K562 (cell line): ENCODE measurements around the gene DSCAM. TPM values are rescaled to one million over a fixed set of nuclear protein-coding genes. Genes with fewer than 3 reads are reported as not detected.

Experiments used
- ATAC-seq: fragments of 200-7000 bp; cut with Tn5 transposase; 3 replicates; pipeline ENCODE4 v1.9.1; 2020; ENCODE audit warnings: moderate library complexity
- BruUV-seq: library from RNA; stranded (reverse); fragments of 400-500 nt; replicated peaks from 2 replicates; lab custom pipeline; 2021; lab: Mats Ljungman, UMichigan
- CTCF ChIA-PET: fragments of 300-600 bp; formaldehyde crosslinking; extraction: SDS; loops from one replicate; lab custom pipeline; 2021; ENCODE audit warnings: low intra/inter-chr PET ratio; lab: Yijun Ruan, JAX
- POLR2A ChIA-PET: fragments of 300-600, 350-650 bp; sonication (Branson Sonifier 250); formaldehyde crosslinking; extraction: SDS; loops from one replicate; lab custom pipeline; 2021; ENCODE audit warnings: antibody characterized with exemption, inconsistent platforms; lab: Yijun Ruan, JAX
- DNase-seq, 4 experiments: peaks; one replicate each; pipeline versions ENCODE4 v3.0.0 to v3.0.0-alpha.2; 2011 to 2018; ENCODE audit warnings: low spot score in 3 of 4, mixed read lengths in 3 of 4; ENCODE audit errors: extremely low read depth in 1 of 4
- FAIRE-seq: peaks from 2 replicates; lab custom pipeline; 2011; peaks lifted over from hg19 to GRCh38; lab: Jason Lieb, UNC
- H2AFZ ChIP-seq: 2 replicates; pipeline ENCODE4 v1.6.0; 2011; ENCODE audit warnings: low read depth, low read length, control low read depth, inconsistent platforms
- H3K27ac ChIP-seq: fragments of 200-600 bp; 3 replicates; pipeline ENCODE4 v1.8.0; 2011; ENCODE audit warnings: low read depth, mild to moderate bottlenecking, control low read depth, inconsistent platforms, low read length, moderate library complexity, mixed read lengths; ENCODE audit errors: extremely low read depth
- H3K27me3 ChIP-seq, 2 experiments: fragments of 300-600 bp in 1 of 2; 2 replicates in 1 of 2; 3 replicates in 1 of 2; pipeline versions ENCODE4 v1.6.0 to v1.8.0; 2011; ENCODE audit warnings: inconsistent platforms in 2 of 2, low read length in 2 of 2, mild to moderate bottlenecking in 1 of 2, mixed read lengths in 1 of 2, moderate library complexity in 1 of 2; ENCODE audit not compliant: control insufficient read depth in 2 of 2, insufficient read depth in 2 of 2
- H3K36me3 ChIP-seq: fragments of 300-600 bp; 3 replicates; pipeline ENCODE4 v1.8.0; 2011; ENCODE audit warnings: mild to moderate bottlenecking, low read length, inconsistent platforms; ENCODE audit not compliant: control insufficient read depth, insufficient read depth
- H3K4me1 ChIP-seq, 2 experiments: fragments of 200-600 bp in 1 of 2; replicated peaks in 1 of 2; 2 replicates in 1 of 2; 3 replicates in 1 of 2; pipeline versions ENCODE4 v1.5.1 to v1.8.0; 2011; ENCODE audit warnings: inconsistent platforms in 2 of 2, low read length in 2 of 2, mild to moderate bottlenecking in 1 of 2, mixed read lengths in 1 of 2, moderate library complexity in 1 of 2; ENCODE audit not compliant: control insufficient read depth in 2 of 2, insufficient read depth in 2 of 2
- H3K4me2 ChIP-seq: 2 replicates; pipeline ENCODE4 v1.6.1; 2011; ENCODE audit warnings: low read length, control low read depth, inconsistent platforms, mixed read lengths; ENCODE audit not compliant: insufficient read depth
- H3K4me3 ChIP-seq: fragments of 200-600 bp; sonication (generic), shearing (Covaris generic); 2 replicates; pipeline ENCODE4 v1.5.1; 2016; ENCODE audit warnings: control low read depth, inconsistent platforms
- H3K79me2 ChIP-seq: fragments of 200-600 bp; 3 replicates; pipeline ENCODE4 v1.8.0; 2011; ENCODE audit warnings: low read length, inconsistent platforms; ENCODE audit not compliant: control insufficient read depth, insufficient read depth
- H3K9ac ChIP-seq, 2 experiments: 2 replicates each; pipeline versions ENCODE4 v1.6.0 to v1.6.1; 2011; ENCODE audit warnings: low read depth in 2 of 2, low read length in 2 of 2, control low read depth in 1 of 2, inconsistent platforms in 1 of 2, mild to moderate bottlenecking in 1 of 2, mixed read lengths in 1 of 2; ENCODE audit not compliant: insufficient read depth in 1 of 2
- H3K9me1 ChIP-seq: one replicate; pipeline ENCODE4 v1.6.0; 2011; ENCODE audit warnings: inconsistent platforms, mild to moderate bottlenecking, low read length, moderate library complexity; ENCODE audit not compliant: control insufficient read depth, insufficient read depth
- H3K9me3 ChIP-seq: replicated peaks from 2 replicates; pipeline ENCODE4 v1.5.1; 2011; ENCODE audit warnings: low read depth, low read length, inconsistent platforms; ENCODE audit not compliant: control insufficient read depth, insufficient read depth
- H4K20me1 ChIP-seq: replicated peaks from 2 replicates; pipeline ENCODE4 v1.6.1; 2011; ENCODE audit warnings: low read length, inconsistent platforms, mixed read lengths; ENCODE audit not compliant: control insufficient read depth, insufficient read depth
- EP400 ChIP-seq: fragments of 450-650 bp; IDR thresholded peaks from 2 replicates; pipeline ENCODE4 v1.6.1; 2017; ENCODE audit warnings: antibody characterized with exemption, mild to moderate bottlenecking, moderate library complexity
- FOXM1 ChIP-seq, 2 experiments: fragments of 450-650 bp in 1 of 2; sonication (generic) in 1 of 2; formaldehyde crosslinking in 1 of 2; IDR thresholded peaks; 2 replicates each; pipeline versions ENCODE4 v1.6.1 to v1.9.0; 2017 to 2022; ENCODE audit warnings: low read depth in 2 of 2, mild to moderate bottlenecking in 2 of 2, missing genetic modification reagents in 1 of 2, moderate library complexity in 1 of 2
- HNRNPK ChIP-seq: fragments of 200-400 bp; formaldehyde crosslinking; IDR thresholded peaks from one replicate; pipeline ENCODE4 v1.6.1; 2018; ENCODE audit warnings: mild to moderate bottlenecking, low read depth, low read length; ENCODE audit not compliant: poor library complexity, severe bottlenecking
- KAT7 ChIP-seq: sonication (generic); formaldehyde crosslinking; IDR thresholded peaks from 2 replicates; pipeline ENCODE4 v1.8.0; 2022; ENCODE audit warnings: missing genetic modification reagents, mild to moderate bottlenecking, borderline replicate concordance
- NELFE ChIP-seq: IDR thresholded peaks from 2 replicates; pipeline ENCODE4 v1.6.1; 2011; ENCODE audit warnings: mild to moderate bottlenecking; ENCODE audit not compliant: insufficient read depth, insufficient read length
- NR2C2 ChIP-seq, 2 experiments: fragments of 200-800 bp in 1 of 2; sonication (Bioruptor generic) in 1 of 2; sonication (generic) in 1 of 2; formaldehyde crosslinking in 1 of 2; IDR thresholded peaks; 2 replicates each; pipeline versions ENCODE4 v1.6.1 to v1.8.0; 2016 to 2022; ENCODE audit warnings: mild to moderate bottlenecking in 1 of 2, missing compliant biosample characterization in 1 of 2, missing genetic modification characterization in 1 of 2, missing genetic modification reagents in 1 of 2
- TCF3 ChIP-seq: sonication (generic); formaldehyde crosslinking; IDR thresholded peaks from 2 replicates; pipeline ENCODE4 v1.4.0; 2020; ENCODE audit warnings: mild to moderate bottlenecking, missing genetic modification reagents
- ZNF165 ChIP-seq: fragments of 250-450 bp; sonication (Bioruptor Pico); IDR thresholded peaks from 2 replicates; pipeline ENCODE4 v1.4.0; 2020; ENCODE audit warnings: borderline replicate concordance
- ZNF444 ChIP-seq: fragments of 250-450 bp; sonication (Bioruptor Pico); IDR thresholded peaks from 2 replicates; pipeline ENCODE4 v1.4.0; 2020; ENCODE audit warnings: mild to moderate bottlenecking, moderate library complexity
- ZNF778 ChIP-seq: fragments of 450-650 bp; formaldehyde crosslinking; IDR thresholded peaks from 2 replicates; pipeline ENCODE4 v1.4.0; 2020; ENCODE audit warnings: mild to moderate bottlenecking, moderate library complexity
- ZNF830 ChIP-seq: fragments of 250-450 bp; sonication (Bioruptor Pico); IDR thresholded peaks from 2 replicates; pipeline ENCODE4 v1.5.0; 2021; ENCODE audit warnings: mild to moderate bottlenecking
- in situ Hi-C: fragments of 300-500 bp; cut with MboI; formaldehyde crosslinking; loops from 4 replicates; pipeline ENCODE4 v1.15.0; 2018; ENCODE audit warnings: inconsistent platforms, mixed read lengths
- intact Hi-C: fragments of 100-400 bp; cut with micrococcal nuclease; formaldehyde crosslinking; loops from 2 replicates; pipeline ENCODE4 v1.14.2; 2022
- polyA plus RNA-seq, 8 experiments: library from polyadenylated mRNA; depleted of rRNA in 4 of 8; stranded (reverse) in 5 of 8; unstranded in 3 of 8; fragments of >200 nt; fragmentation: Nextera tagmentation in 2 of 8; fragmentation: Illumina TruSeq in 1 of 8; extraction: Ambion mirVana in 2 of 8; extraction: Trizol in 1 of 8; gene quantifications; 2 replicates each; pipeline versions ENCODE4 v1.2.1 to v1.2.3, GENCODE V29; 2011 to 2014; ENCODE audit warnings: inconsistent platforms in 1 of 8, missing spikeins in 1 of 8
- total RNA-seq, 7 experiments: library from RNA; depleted of rRNA in 6 of 7; stranded (reverse); fragments of >200 nt in 6 of 7; fragmentation: Illumina TruSeq in 2 of 7; extraction: Trizol in 2 of 7; gene quantifications; 2 replicates each; pipeline versions ENCODE4 v1.2.1 to v1.2.3, GENCODE V29; 2011 to 2021; ENCODE audit warnings: low replicate concordance in 1 of 7
- TF ChIP-seq, protein P1 (sequence below): fragments of 450-650 bp; IDR thresholded peaks from one replicate; pipeline ENCODE4 v1.6.1; 2018; ENCODE audit warnings: mild to moderate bottlenecking, moderate library complexity; ENCODE audit not compliant: partially characterized antibody
- TF ChIP-seq, protein P2 (sequence below), 2 experiments: fragments of 450-650 bp; formaldehyde crosslinking in 1 of 2; IDR thresholded peaks; 2 replicates each; pipeline versions ENCODE4 v1.4.0 to v1.6.1; 2014 to 2020; ENCODE audit warnings: mild to moderate bottlenecking in 2 of 2, borderline replicate concordance in 1 of 2, low read depth in 1 of 2

DSCAM gene
- total and polyA plus RNA-seq, 9 of the 15 experiments (the other 6 are each of a cell fraction or from before 2014, with no cell fraction given): not detected

DNA sequence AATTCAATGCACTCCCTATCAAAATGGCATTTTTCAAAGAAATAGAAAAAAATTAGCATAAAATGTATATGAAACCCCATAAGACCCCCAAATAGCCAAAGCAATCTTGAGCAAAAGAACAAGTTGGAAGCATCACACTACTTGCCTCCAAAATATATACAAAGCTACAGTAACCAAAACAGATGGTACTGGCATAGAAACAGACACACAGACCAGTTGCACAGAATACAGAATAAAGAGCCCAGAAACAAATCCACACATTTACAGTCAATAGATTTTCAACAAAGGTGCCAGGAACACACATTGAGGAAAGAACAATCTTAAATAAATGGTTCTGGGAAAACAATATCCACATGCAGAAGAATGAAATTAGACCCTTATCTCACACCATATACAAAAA, 350.8 kb downstream of the DSCAM start:
- H2AFZ ChIP-seq: no peak overlapping the region
- H3K9ac ChIP-seq: no peak overlapping the region
- no peaks in the 10 kb centered on the region for H3K9me1 ChIP-seq
- no peaks in the 10 kb centered on the region for H3K9me3 ChIP-seq
- FAIRE-seq: no peak
- DNase-seq: no peak
- ChIA-PET POLR2A (no interaction called here), CTCF (no interaction called here)
- no peak overlapping the region for H3K4me2 ChIP-seq
- H3K27ac ChIP-seq: no peak overlapping the region
- H3K36me3 ChIP-seq: no peaks in the 10 kb centered on the region
- no peak overlapping the region for H3K4me3 ChIP-seq
- no peaks in the 10 kb centered on the region for H3K79me2 ChIP-seq
- no peaks in the 10 kb centered on the region for H4K20me1 ChIP-seq
- no TSS peak for BruUV-seq
- ATAC-seq: no peak
- in situ Hi-C loops (no loop called here), intact Hi-C loops (no loop called here)
- H3K4me1 ChIP-seq: no peaks in the 10 kb centered on the region
- no peaks in the 10 kb centered on the region for H3K27me3 ChIP-seq
- TF ChIP-seq ZNF444 (CRISPR knock-in tag) (no peak), NR2C2 (CRISPR knock-in tag; IDR thresholded peaks at IDR 0.05) (no peak), NR2C2 (tag; IDR thresholded peaks at IDR 0.05) (no peak), ZNF778 (CRISPR knock-in tag) (no peak), ZNF165 (CRISPR knock-in tag) (no peak), FOXM1 (IDR thresholded peaks at IDR 0.05; ENCODE audit: low read depth) (no peak), FOXM1 (CRISPR knock-in tag; IDR thresholded peaks at IDR 0.05; ENCODE audit: low read depth) (no peak), KAT7 (CRISPR knock-in tag) (no peak), ZNF830 (no peak), NELFE (no peak), EP400 (no peak), HNRNPK (no peak), TCF3 (CRISPR knock-in tag) (no peak)
- TF ChIP-seq, protein P1, sequence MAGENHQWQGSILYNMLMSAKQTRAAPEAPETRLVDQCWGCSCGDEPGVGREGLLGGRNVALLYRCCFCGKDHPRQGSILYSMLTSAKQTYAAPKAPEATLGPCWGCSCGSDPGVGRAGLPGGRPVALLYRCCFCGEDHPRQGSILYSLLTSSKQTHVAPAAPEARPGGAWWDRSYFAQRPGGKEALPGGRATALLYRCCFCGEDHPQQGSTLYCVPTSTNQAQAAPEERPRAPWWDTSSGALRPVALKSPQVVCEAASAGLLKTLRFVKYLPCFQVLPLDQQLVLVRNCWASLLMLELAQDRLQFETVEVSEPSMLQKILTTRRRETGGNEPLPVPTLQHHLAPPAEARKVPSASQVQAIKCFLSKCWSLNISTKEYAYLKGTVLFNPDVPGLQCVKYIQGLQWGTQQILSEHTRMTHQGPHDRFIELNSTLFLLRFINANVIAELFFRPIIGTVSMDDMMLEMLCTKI: no peak
- TF ChIP-seq, protein P2, sequence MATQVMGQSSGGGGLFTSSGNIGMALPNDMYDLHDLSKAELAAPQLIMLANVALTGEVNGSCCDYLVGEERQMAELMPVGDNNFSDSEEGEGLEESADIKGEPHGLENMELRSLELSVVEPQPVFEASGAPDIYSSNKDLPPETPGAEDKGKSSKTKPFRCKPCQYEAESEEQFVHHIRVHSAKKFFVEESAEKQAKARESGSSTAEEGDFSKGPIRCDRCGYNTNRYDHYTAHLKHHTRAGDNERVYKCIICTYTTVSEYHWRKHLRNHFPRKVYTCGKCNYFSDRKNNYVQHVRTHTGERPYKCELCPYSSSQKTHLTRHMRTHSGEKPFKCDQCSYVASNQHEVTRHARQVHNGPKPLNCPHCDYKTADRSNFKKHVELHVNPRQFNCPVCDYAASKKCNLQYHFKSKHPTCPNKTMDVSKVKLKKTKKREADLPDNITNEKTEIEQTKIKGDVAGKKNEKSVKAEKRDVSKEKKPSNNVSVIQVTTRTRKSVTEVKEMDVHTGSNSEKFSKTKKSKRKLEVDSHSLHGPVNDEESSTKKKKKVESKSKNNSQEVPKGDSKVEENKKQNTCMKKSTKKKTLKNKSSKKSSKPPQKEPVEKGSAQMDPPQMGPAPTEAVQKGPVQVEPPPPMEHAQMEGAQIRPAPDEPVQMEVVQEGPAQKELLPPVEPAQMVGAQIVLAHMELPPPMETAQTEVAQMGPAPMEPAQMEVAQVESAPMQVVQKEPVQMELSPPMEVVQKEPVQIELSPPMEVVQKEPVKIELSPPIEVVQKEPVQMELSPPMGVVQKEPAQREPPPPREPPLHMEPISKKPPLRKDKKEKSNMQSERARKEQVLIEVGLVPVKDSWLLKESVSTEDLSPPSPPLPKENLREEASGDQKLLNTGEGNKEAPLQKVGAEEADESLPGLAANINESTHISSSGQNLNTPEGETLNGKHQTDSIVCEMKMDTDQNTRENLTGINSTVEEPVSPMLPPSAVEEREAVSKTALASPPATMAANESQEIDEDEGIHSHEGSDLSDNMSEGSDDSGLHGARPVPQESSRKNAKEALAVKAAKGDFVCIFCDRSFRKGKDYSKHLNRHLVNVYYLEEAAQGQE (IDR thresholded peaks at IDR 0.05; ENCODE audit: borderline replicate concordance): no peak
- TF ChIP-seq, protein P2 (CRISPR knock-in tag; IDR thresholded peaks at IDR 0.05; ENCODE audit: low read depth): no peak
